ENCODE results near the gene ZMYND8. TPM values are rescaled to one million over a fixed set of nuclear protein-coding genes. Genes with fewer than 3 reads are reported as not detected.
"Not testable (repeated sequence)": the region's sequence is repeated elsewhere in the genome, so short reads cannot be mapped to it uniquely, and the experiment has no call there.

The ZMYND8 gene
- total RNA-seq, 1 donor from 2014 or later: 57.6 TPM

GRCh38 chr20:47269309-47270165, 87.0 kb downstream of the ZMYND8 start:
- no peak for ATAC-seq

GRCh38 chr20:47267621-47268020, 88.9 kb downstream of the ZMYND8 start:
- Histone ChIP-seq H3K4me1 (peaks cover 10% of the 10 kb centered on the region), H3K9me3 (no peaks in the 10 kb centered on the region), H3K27ac (no peak overlapping the region), H3K4me3 (no peak overlapping the region), H3K36me3 (peaks cover 72% of the 10 kb centered on the region), H3K27me3 (ENCODE audit: low read depth) (no peaks in the 10 kb centered on the region)
- intact Hi-C loops (cut with DNase I): no loop called here
- ATAC-seq: no peak
- DNase-seq: no peak
- no peak for TF ChIP-seq CTCF (IDR thresholded peaks at IDR 0.05)

More at GRCh38 chr20:47269309-47270165, 87.0 kb downstream of the ZMYND8 start:
- no peak overlapping the region for H3K4me3 ChIP-seq
- no peak overlapping the region for H3K27ac ChIP-seq
- peaks cover 55% of the 10 kb centered on the region for H3K36me3 ChIP-seq
- TF ChIP-seq CTCF (IDR thresholded peaks at IDR 0.05): no peak
- H3K4me1 ChIP-seq: peaks cover 20% of the 10 kb centered on the region
- H3K9me3 ChIP-seq: no peaks in the 10 kb centered on the region
- no peaks in the 10 kb centered on the region for H3K27me3 ChIP-seq (ENCODE audit: low read depth)
- no peak for DNase-seq
- intact Hi-C loops (cut with DNase I): loop anchor here (5.0 kb wide), 1 partner anchor 113 kb away; no protein-coding TSS in a partner anchor

- H3K9me3 ChIP-seq: no peaks in the 10 kb centered on the region
- no peaks in the 10 kb centered on the region for H3K27me3 ChIP-seq (ENCODE audit: low read depth)
- ATAC-seq (no peak), DNase-seq (no peak)
- H3K36me3 ChIP-seq: peaks cover 72% of the 10 kb centered on the region
- no peak overlapping the region for H3K4me3 ChIP-seq
- intact Hi-C loops (cut with DNase I): no loop called here
- no peak for TF ChIP-seq CTCF (IDR thresholded peaks at IDR 0.05)
- peaks cover 9% of the 10 kb centered on the region for H3K4me1 ChIP-seq
- no peak overlapping the region for H3K27ac ChIP-seq
Measured at GRCh38 chr20:47266847-47267515, 89.5 kb downstream of the ZMYND8 start.

DNA sequence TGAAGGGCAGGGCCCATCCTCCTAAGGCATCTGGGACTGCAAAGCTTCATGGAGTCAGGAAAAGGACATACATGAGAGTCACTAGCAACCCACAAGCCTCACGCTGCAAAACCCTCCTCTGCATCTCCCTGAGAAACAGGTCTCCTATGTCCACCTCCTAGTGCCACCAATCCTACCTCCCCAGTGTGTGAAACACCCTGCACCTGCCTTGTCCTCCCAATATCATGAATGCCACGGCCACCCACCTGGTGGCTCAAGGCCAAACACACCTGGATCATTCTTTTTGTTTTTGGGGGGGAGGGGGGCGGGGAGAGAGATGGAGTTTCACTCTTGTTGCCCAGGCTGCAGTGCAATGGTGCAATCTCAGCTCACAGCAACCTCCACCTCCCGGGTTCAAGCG, 90.5 kb downstream of the ZMYND8 start:
- no peak overlapping the region for H3K4me3 ChIP-seq
- peaks cover 9% of the 10 kb centered on the region for H3K4me1 ChIP-seq
- no peak for TF ChIP-seq CTCF (IDR thresholded peaks at IDR 0.05)
- no peak overlapping the region for H3K27ac ChIP-seq
- no peaks in the 10 kb centered on the region for H3K27me3 ChIP-seq (ENCODE audit: low read depth)
- intact Hi-C loops (cut with DNase I): no loop called here
- DNase-seq (no peak), ATAC-seq (no peak)
- peaks cover 72% of the 10 kb centered on the region for H3K36me3 ChIP-seq
- H3K9me3 ChIP-seq: no peaks in the 10 kb centered on the region

DNA sequence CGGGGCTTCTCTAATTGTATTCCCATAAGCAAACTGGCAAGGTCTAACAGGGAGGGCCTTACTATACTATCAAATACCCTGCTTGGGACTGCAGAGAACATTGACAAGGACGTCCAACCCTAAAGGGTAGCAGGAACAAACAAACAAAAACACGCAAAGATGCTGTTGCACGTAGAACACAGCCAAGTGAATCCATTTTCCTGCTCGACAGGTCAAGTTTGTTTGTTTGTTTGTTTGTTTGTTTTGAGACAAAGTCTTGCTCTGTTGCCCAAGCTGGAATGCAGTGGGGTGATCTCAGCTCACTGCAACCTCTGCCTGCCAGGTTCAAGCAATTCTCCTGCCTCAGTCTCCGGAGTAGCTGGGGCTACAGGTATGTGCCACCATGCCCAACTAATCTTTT, 91.3 kb downstream of the ZMYND8 start:
- H3K27me3 ChIP-seq (ENCODE audit: low read depth): no peaks in the 10 kb centered on the region
- no peak overlapping the region for H3K4me3 ChIP-seq
- DNase-seq (no peak), ATAC-seq (no peak)
- H3K9me3 ChIP-seq: no peaks in the 10 kb centered on the region
- TF ChIP-seq CTCF (IDR thresholded peaks at IDR 0.05): no peak
- H3K36me3 ChIP-seq: peaks cover 73% of the 10 kb centered on the region
- H3K27ac ChIP-seq: no peak overlapping the region
- H3K4me1 ChIP-seq: peaks cover 9% of the 10 kb centered on the region
- intact Hi-C loops (cut with DNase I): no loop called here

DNA sequence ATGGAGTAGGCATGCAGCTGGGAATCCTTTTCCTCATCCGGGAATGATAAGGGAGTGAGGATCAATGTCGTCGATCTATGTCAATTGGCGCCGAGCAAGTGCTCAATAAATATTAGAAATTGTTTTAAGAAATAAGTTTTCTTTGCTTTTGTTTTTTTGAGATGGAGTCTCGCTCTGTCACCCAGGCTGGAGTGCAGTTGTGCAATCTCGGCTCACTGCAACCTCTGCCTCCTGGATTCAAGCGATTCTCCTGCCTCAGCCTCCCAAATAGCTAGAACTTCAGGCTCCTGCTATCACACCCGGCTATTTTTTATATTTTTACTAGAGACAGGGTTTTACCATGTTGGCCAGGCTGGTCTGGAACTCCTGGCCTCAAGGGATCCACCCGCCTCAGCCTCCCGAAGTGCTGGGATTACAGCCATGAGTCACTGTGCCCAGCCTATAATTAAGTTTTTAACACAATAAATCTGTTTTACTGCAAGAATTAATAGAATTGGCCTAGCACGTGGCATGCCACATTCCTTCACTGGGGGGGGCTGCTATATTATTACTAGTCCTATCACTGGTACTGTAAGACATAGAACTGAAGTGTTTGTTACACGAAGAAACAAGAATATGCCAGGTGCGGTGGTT, 92.2 kb downstream of the ZMYND8 start:
- intact Hi-C loops (cut with DNase I); H3K27me3 ChIP-seq (ENCODE audit: low read depth); DNase-seq; ATAC-seq; H3K9me3 ChIP-seq; H3K4me3 ChIP-seq; H3K27ac ChIP-seq: not testable (repeated sequence)
- Histone ChIP-seq H3K36me3 (peaks cover 74% of the 10 kb centered on the region), H3K4me1 (peaks cover 13% of the 10 kb centered on the region)
